Upper lobe of left lung (tissue), 6 donors: Measurements from ENCODE around the gene NPHS1. TPM values are rescaled to one million over a fixed set of nuclear protein-coding genes. Genes with fewer than 3 reads are reported as not detected.

ENCODE experiments used
- ATAC-seq, 2 donors: fragments of 200-7000 bp; cut with Tn5 transposase; one replicate each; pipeline ENCODE4 v1.9.1; 2022; ENCODE audit warnings: mild to moderate bottlenecking in 2 of 2, moderate library complexity in 2 of 2; ENCODE audit not compliant: low FRiP score in 2 of 2
- DNase-seq, 2 donors: peaks; one replicate each; pipeline ENCODE4 v3.0.0-alpha.2; 2019 to 2020
- H3K27ac ChIP-seq, 4 donors: fragments of 200-600 bp; sonication (generic); one replicate each; pipeline ENCODE4 v1.5.1; 2016 to 2019
- H3K27me3 ChIP-seq, 4 donors: fragments of 200-600 bp; sonication (generic); one replicate each; pipeline ENCODE4 v1.5.1; 2017 to 2019
- H3K36me3 ChIP-seq, 4 donors: fragments of 200-600 bp; sonication (generic); one replicate each; pipeline ENCODE4 v1.5.1; 2016 to 2019
- H3K4me1 ChIP-seq, 4 donors: fragments of 200-600 bp; sonication (generic); one replicate each; pipeline ENCODE4 v1.5.1; 2018 to 2019
- H3K4me3 ChIP-seq, 4 donors: fragments of 200-600 bp; sonication (generic); one replicate each; pipeline ENCODE4 v1.5.1; 2017 to 2019; ENCODE audit warnings: mild to moderate bottlenecking in 2 of 4, moderate library complexity in 1 of 4
- H3K9me3 ChIP-seq, 4 donors: fragments of 200-600 bp; sonication (generic); one replicate each; pipeline ENCODE4 v1.5.1; 2018 to 2019
- EP300 ChIP-seq, 4 donors: sonication (generic); formaldehyde crosslinking; IDR thresholded peaks; one replicate each; pipeline ENCODE4 v1.5.1; 2017; ENCODE audit warnings: antibody characterized with exemption in 4 of 4, control low read depth in 2 of 4
- POLR2A ChIP-seq, 4 donors: fragments of 450-650 bp; IDR thresholded peaks; one replicate each; pipeline ENCODE4 v1.5.1; 2016 to 2017; ENCODE audit warnings: antibody characterized with exemption in 4 of 4, mild to moderate bottlenecking in 2 of 4
- POLR2AphosphoS5 ChIP-seq, 2 donors: sonication (generic); formaldehyde crosslinking; IDR thresholded peaks; one replicate each; pipeline ENCODE4 v1.5.1; 2017; ENCODE audit warnings: antibody characterized with exemption in 2 of 2
- WGBS, 2 donors: methylation state at CpG; one replicate each; pipeline ENCODE4 v1.1.5; 2017 to 2018; 5-methylcytosine and 5-hydroxymethylcytosine counted together
- total RNA-seq, 6 donors: library from RNA; depleted of rRNA in 4 of 6; stranded (reverse); fragments of >200 nt in 4 of 6; gene quantifications; one replicate each; pipeline versions ENCODE4 v1.1.0 to v1.2.1, GENCODE V29; 2016 to 2021
- TF ChIP-seq, protein P1 (sequence below), 6 experiments: fragments of 450-650 bp in 4 of 6; fragments of 200-600 bp in 2 of 6; sonication (generic) in 2 of 6; IDR thresholded peaks; one replicate each; pipeline ENCODE4 v1.5.1; 2016 to 2019; ENCODE audit warnings: antibody characterized with exemption in 6 of 6
- donor health status: DM: no; HTN: no; CAD: no; lungs with moderate emphysema.
- donor health status: DM: no; HTN: yes; CAD: no; lungs with severe emphysema.

The NPHS1 gene
- total RNA-seq, 6 donors from 2014 or later, result not detected

DNA sequence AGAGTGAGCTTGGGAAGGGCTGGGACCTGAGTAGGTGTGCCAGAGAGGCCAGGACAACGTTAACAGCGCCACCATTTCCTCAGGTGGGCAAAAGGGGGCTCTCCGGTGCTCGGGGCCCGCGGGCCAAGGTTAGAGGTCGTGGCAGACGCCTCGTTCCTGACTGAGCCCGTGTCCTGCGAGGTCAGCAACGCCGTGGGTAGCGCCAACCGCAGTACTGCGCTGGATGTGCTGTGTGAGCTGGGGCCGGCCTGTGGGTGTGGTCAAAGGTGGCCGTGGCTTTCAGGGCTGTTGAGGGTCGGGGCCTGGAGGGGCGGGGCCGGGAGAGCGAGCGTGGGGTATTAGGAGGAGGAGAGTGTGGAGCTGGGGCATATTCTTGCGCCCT, 8.1 kb upstream of the NPHS1 start:
- no peak overlapping the region for H3K4me3 ChIP-seq

DNA sequence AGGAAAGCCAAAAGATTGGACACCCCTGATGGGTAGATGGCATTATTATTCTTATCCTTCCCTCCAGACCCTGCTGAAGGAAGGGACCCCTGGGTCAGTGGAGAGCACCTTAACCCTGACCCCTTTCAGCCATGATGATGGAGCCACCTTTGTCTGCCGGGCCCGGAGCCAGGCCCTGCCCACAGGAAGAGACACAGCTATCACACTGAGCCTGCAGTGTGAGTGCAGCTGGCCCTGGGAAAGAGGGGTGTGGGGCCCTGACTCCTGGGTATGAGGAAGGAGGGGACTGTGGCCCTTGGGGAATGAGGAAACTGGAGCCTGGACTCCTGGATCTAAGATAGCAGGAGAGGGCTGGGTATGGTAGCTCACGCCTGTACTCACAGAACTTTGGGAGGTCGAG, 7.1 kb upstream of the NPHS1 start:
- TF ChIP-seq POLR2AphosphoS5 (IDR thresholded peaks at IDR 0.05) (no peak), POLR2A (IDR thresholded peaks at IDR 0.05) (no peak), EP300 (IDR thresholded peaks at IDR 0.05) (no peak)
- TF ChIP-seq, protein P1, sequence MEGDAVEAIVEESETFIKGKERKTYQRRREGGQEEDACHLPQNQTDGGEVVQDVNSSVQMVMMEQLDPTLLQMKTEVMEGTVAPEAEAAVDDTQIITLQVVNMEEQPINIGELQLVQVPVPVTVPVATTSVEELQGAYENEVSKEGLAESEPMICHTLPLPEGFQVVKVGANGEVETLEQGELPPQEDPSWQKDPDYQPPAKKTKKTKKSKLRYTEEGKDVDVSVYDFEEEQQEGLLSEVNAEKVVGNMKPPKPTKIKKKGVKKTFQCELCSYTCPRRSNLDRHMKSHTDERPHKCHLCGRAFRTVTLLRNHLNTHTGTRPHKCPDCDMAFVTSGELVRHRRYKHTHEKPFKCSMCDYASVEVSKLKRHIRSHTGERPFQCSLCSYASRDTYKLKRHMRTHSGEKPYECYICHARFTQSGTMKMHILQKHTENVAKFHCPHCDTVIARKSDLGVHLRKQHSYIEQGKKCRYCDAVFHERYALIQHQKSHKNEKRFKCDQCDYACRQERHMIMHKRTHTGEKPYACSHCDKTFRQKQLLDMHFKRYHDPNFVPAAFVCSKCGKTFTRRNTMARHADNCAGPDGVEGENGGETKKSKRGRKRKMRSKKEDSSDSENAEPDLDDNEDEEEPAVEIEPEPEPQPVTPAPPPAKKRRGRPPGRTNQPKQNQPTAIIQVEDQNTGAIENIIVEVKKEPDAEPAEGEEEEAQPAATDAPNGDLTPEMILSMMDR (IDR thresholded peaks at IDR 0.05), result no peak
- Histone ChIP-seq H3K4me1 (peaks cover 9 to 23% (median 16%) of the 10 kb centered on the region in 4 donors), H3K9me3 (no peaks in the 10 kb centered on the region), H3K27me3 (peaks cover 0 to 39% (median 21%) of the 10 kb centered on the region in 4 donors), H3K4me3 (no peak overlapping the region), H3K27ac (no peak overlapping the region), H3K36me3 (no peaks in the 10 kb centered on the region)
- no peak for ATAC-seq
- no peak for DNase-seq
- 66 to 70% methylated on average over 4 of the region's 4 CpGs for WGBS, 2 donors

More for the DNA sequence above, 8.1 kb upstream of the NPHS1 start:
- WGBS, 2 donors, result 12 to 15% methylated on average over 13 of the region's 24 CpGs
- no peak overlapping the region for H3K27ac ChIP-seq
- peaks cover 9 to 23% (median 16%) of the 10 kb centered on the region in 4 donors for H3K4me1 ChIP-seq
- peak in 1 of 2 donors; percentile 79 for DNase-seq
- ATAC-seq, result no peak
- H3K9me3 ChIP-seq, result no peaks in the 10 kb centered on the region
- TF ChIP-seq POLR2A (IDR thresholded peaks at IDR 0.05) (no peak), POLR2AphosphoS5 (IDR thresholded peaks at IDR 0.05) (no peak), EP300 (IDR thresholded peaks at IDR 0.05) (no peak)
- TF ChIP-seq, protein P1 (IDR thresholded peaks at IDR 0.05), result no peak
- H3K36me3 ChIP-seq, result no peaks in the 10 kb centered on the region
- H3K27me3 ChIP-seq, result peaks cover 0 to 38% (median 18%) of the 10 kb centered on the region in 4 donors

DNA sequence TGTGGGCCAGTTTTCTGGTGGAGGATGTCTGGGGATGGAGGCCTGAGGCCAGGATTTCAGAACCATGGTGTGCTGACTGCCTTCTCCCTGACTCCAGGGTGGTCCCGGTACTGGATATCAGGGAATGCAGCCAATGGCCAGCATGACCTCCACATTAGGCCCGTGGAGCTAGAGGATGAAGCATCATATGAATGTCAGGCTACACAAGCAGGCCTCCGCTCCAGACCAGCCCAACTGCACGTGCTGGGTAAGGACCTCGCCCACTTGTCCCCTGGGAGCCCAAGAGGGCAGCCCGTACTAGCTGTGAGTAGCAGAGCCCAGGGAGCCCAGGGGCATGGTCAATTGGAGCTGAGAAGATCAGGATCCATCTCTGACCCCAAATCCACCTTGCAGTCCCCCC, 6.0 kb upstream of the NPHS1 start:
- Histone ChIP-seq H3K27ac (no peak overlapping the region), H3K36me3 (no peaks in the 10 kb centered on the region), H3K27me3 (peaks cover 0 to 44% (median 21%) of the 10 kb centered on the region in 4 donors), H3K9me3 (no peaks in the 10 kb centered on the region), H3K4me1 (peaks cover 9 to 23% (median 16%) of the 10 kb centered on the region in 4 donors), H3K4me3 (no peak overlapping the region)
- ATAC-seq, result no peak
- DNase-seq, result no peak
- WGBS, 2 donors, result 75 to 80% methylated on average over 1 to 6 of the region's 6 CpGs
- no peak for TF ChIP-seq POLR2A (IDR thresholded peaks at IDR 0.05)
- TF ChIP-seq, protein P1 (IDR thresholded peaks at IDR 0.05), result no peak

DNA sequence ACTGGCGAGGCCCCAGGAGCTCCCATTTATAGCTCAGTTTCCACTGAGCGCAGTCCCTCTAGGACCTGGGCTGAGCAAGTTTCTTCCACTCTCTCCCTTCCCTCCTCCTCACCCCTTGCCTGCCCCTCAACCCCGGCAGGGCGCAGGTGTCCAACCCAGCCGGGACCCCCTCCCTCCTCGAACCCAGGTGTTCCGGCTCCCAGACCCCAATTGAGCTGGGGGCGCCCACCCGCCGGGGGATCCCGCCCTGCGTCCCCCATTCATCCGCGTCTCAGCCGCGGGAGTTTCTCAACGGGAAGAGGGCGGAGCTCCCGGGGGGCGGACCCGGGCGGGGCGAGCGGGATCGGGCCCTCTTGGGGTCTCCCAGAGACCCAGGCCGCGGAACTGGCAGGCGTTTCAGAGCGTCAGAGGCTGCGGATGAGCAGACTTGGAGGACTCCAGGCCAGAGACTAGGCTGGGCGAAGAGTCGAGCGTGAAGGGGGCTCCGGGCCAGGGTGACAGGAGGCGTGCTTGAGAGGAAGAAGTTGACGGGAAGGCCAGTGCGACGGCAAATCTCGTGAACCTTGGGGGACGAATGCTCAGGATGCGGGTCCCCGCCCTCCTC, 4.3 kb upstream of the NPHS1 start, which contains the start of gene KIRREL2:
KIRREL2 (plus strand) TSS at position 366 of the 604 bp plus-strand sequence; CDS start at position 575, 209 bp downstream.
- H3K36me3 ChIP-seq, result no peaks in the 10 kb centered on the region
- H3K4me1 ChIP-seq, result peaks cover 9 to 23% (median 16%) of the 10 kb centered on the region in 4 donors
- peak in 1 of 2 donors; percentile 37 for ATAC-seq
- H3K4me3 ChIP-seq, result peak within 1 kb of the TSS in 3 of 4 donors; percentile 37 to 53 (median 52)
- WGBS, 2 donors, result 1 to 2% methylated on average over 33 to 42 of the region's 42 CpGs
- no peaks in the 10 kb centered on the region for H3K9me3 ChIP-seq
- H3K27me3 ChIP-seq, result peaks cover 0 to 41% (median 20%) of the 10 kb centered on the region in 4 donors
- no peak for TF ChIP-seq POLR2A (IDR thresholded peaks at IDR 0.05)
- TF ChIP-seq POLR2AphosphoS5 (IDR thresholded peaks at IDR 0.05), result no peak
- no peak for TF ChIP-seq EP300 (IDR thresholded peaks at IDR 0.05)
- TF ChIP-seq, protein P1 (IDR thresholded peaks at IDR 0.05), result no peak
- DNase-seq, result peak in 1 of 2 donors; percentile 88
- no peak within 1 kb of the TSS for H3K27ac ChIP-seq
